Sigmoid colon (tissue), 7 donors: ENCODE results near the gene ADAMTSL1. TPM values are rescaled to one million over a fixed set of nuclear protein-coding genes. Genes with fewer than 3 reads are reported as not detected.
A peak's percentile ranks its signal among the peaks of the same experiment; 100 is the strongest.

Source experiments
- DNase-seq: peaks from one replicate; pipeline ENCODE4 v3.0.0-alpha.2; 2019
- H3K27ac ChIP-seq, 4 donors: fragments of 200-600 bp; sonication (generic); one replicate each; pipeline ENCODE4 v1.5.1; 2016 to 2019; ENCODE audit warnings: mild to moderate bottlenecking in 1 of 4
- H3K27me3 ChIP-seq, 3 donors: fragments of 200-600 bp; sonication (generic); one replicate each; pipeline ENCODE4 v1.5.1; 2019; ENCODE audit warnings: mild to moderate bottlenecking in 1 of 3
- H3K36me3 ChIP-seq, 4 donors: fragments of 200-600 bp; sonication (generic); one replicate each; pipeline ENCODE4 v1.5.1; 2016 to 2019
- H3K4me1 ChIP-seq, 4 donors: fragments of 200-600 bp; sonication (generic); one replicate each; pipeline ENCODE4 v1.5.1; 2017 to 2019
- H3K4me3 ChIP-seq, 4 donors: fragments of 200-600 bp; sonication (generic); one replicate each; pipeline ENCODE4 v1.5.1; 2017 to 2019; ENCODE audit warnings: mild to moderate bottlenecking in 2 of 4, moderate library complexity in 1 of 4
- H3K9me3 ChIP-seq, 4 donors: fragments of 200-600 bp in 3 of 4; sonication (generic) in 3 of 4; one replicate each; pipeline versions ENCODE4 v1.5.1 to v1.6.1; 2013 to 2019
- EP300 ChIP-seq, 4 donors: sonication (generic); formaldehyde crosslinking; IDR thresholded peaks; one replicate each; pipeline ENCODE4 v1.6.1; 2017; ENCODE audit warnings: antibody characterized with exemption in 4 of 4
- POLR2A ChIP-seq, 2 donors: fragments of 450-650 bp; IDR thresholded peaks; one replicate each; pipeline ENCODE4 v1.6.1; 2016; ENCODE audit warnings: antibody characterized with exemption in 2 of 2, mild to moderate bottlenecking in 2 of 2, moderate library complexity in 2 of 2
- POLR2AphosphoS5 ChIP-seq, 4 donors: sonication (generic); formaldehyde crosslinking; IDR thresholded peaks; one replicate each; pipeline ENCODE4 v1.6.1; 2017; ENCODE audit warnings: antibody characterized with exemption in 4 of 4
- WGBS, 2 donors: extraction: QIAGEN DNeasy Blood & Tissue Kit; methylation state at CpG; one replicate each; pipeline ENCODE4 v1.1.7; 2013; 5-methylcytosine and 5-hydroxymethylcytosine counted together
- intact Hi-C: fragments of 100-400 bp; cut with DNase I; formaldehyde crosslinking; loops from one replicate; pipeline ENCODE4 v1.15.1; 2023
- polyA plus RNA-seq, 3 donors: library from polyadenylated mRNA; stranded (reverse); fragments of 200-250 nt; gene quantifications; one replicate each; pipeline ENCODE4 v1.2.3, GENCODE V29; 2013
- total RNA-seq, 4 donors: library from RNA; depleted of rRNA; stranded (reverse); fragments of >200 nt; gene quantifications; one replicate each; pipeline ENCODE4 v1.1.0, GENCODE V29; 2016
- TF ChIP-seq, protein P1 (sequence below), 4 experiments: fragments of 450-650 bp in 3 of 4; fragments of 200-600 bp in 1 of 4; IDR thresholded peaks; one replicate each; pipeline ENCODE4 v1.5.1; 2016 to 2019; ENCODE audit warnings: antibody characterized with exemption in 4 of 4, mild to moderate bottlenecking in 3 of 4, moderate library complexity in 2 of 4
- donor health status: healthy with polysubstance abuse.
- donor health status: Bipolar disorder and iron deficiency.
- donor health status: healthy.

Gene ADAMTSL1
- total and polyA plus RNA-seq, 7 donors, result 1.4 to 13.6 (median 6.5) TPM

DNA sequence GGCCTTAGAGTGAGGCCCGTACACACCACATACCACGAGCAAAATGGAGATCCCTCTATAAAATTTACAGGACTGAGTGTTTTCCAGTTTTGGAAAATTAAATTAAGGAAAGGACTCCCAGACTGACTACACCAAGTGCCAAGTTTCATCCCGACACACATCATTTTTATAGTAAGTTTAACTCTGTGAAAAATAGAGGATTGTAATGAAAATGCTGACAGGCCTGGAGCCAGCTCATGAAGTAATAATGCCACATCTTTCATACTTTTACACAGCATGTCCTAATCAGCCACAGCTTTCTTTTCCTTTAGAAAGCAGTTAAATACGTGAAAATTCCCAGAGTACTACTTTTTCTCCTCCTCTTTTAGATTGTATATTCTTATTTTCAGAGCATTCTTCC lies 389.8 kb downstream of the ADAMTSL1 start:
- DNase-seq, result no peak
- intact Hi-C loops, result loop anchor here (10.0 kb wide), 3 partner anchors 109 to 399 kb away; no protein-coding TSS in a partner anchor
- H3K4me3 ChIP-seq, result no peak overlapping the region
- 73 to 88% methylated on average over 4 of the region's 4 CpGs for WGBS, 2 donors
- peak overlapping the region in 2 of 4 donors; percentile 35 to 65 for H3K27ac ChIP-seq
- no peaks in the 10 kb centered on the region for H3K36me3 ChIP-seq
- H3K9me3 ChIP-seq, result peaks cover 0 to 4% (median 0%) of the 10 kb centered on the region in 4 donors
- TF ChIP-seq, protein P1, sequence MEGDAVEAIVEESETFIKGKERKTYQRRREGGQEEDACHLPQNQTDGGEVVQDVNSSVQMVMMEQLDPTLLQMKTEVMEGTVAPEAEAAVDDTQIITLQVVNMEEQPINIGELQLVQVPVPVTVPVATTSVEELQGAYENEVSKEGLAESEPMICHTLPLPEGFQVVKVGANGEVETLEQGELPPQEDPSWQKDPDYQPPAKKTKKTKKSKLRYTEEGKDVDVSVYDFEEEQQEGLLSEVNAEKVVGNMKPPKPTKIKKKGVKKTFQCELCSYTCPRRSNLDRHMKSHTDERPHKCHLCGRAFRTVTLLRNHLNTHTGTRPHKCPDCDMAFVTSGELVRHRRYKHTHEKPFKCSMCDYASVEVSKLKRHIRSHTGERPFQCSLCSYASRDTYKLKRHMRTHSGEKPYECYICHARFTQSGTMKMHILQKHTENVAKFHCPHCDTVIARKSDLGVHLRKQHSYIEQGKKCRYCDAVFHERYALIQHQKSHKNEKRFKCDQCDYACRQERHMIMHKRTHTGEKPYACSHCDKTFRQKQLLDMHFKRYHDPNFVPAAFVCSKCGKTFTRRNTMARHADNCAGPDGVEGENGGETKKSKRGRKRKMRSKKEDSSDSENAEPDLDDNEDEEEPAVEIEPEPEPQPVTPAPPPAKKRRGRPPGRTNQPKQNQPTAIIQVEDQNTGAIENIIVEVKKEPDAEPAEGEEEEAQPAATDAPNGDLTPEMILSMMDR (IDR thresholded peaks at IDR 0.05), result no peak
- TF ChIP-seq EP300 (IDR thresholded peaks at IDR 0.05) (no peak), POLR2A (IDR thresholded peaks at IDR 0.05) (no peak), POLR2AphosphoS5 (IDR thresholded peaks at IDR 0.05) (no peak)
- H3K27me3 ChIP-seq, result no peaks in the 10 kb centered on the region
- H3K4me1 ChIP-seq, result peaks cover 0 to 18% (median 18%) of the 10 kb centered on the region in 4 donors

DNA sequence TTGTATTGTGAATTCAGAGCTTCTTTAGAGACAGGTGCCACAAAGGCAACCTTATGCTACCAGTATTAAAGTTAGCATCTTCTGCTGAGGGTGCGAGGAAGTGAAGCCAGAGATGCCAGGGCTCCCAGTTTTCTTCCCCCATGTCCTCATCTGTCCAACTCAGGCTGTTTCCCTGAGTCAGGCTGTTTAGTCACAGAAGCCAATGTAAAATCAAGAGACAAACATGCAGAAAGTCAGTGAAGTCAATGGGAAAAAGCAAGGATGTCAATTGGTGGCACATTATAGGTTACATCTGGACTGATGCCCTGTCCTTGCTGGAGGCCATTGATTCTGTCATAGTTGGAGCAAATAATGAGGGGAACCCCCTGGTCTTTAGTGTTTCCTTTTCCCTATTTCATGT lies 390.6 kb downstream of the ADAMTSL1 start:
- 95 to 97% methylated on average over 1 of the region's 1 CpG for WGBS, 2 donors

DNA sequence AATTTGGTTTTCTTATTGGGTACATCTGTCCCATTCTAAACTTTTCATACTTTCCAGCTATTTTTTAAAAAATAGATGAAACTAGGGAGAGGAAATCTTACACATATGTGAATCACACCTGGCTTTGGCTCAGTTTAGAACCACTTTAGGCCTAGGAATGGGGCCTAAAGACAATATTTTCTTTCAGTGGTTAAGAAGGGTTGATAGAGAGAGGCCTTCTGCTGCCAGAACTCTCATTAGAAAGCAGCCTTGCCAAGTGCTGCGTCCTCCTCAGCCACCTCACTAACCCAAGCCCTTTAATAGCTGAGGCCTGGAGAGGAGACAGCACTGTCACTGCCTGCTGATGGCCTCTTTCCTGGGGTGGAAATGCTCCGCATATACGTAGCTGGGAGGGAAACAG lies 391.6 kb downstream of the ADAMTSL1 start:
- Histone ChIP-seq H3K9me3 (peaks cover 0 to 9% (median 4%) of the 10 kb centered on the region in 4 donors), H3K36me3 (no peaks in the 10 kb centered on the region), H3K27me3 (no peaks in the 10 kb centered on the region), H3K4me1 (peaks cover 0 to 18% (median 18%) of the 10 kb centered on the region in 4 donors), H3K27ac (no peak overlapping the region), H3K4me3 (no peak overlapping the region)
- no peak for DNase-seq
- 92 to 93% methylated on average over 3 of the region's 3 CpGs for WGBS, 2 donors
- intact Hi-C loops, result loop anchor here (10.0 kb wide), 3 partner anchors 111 to 401 kb away; no protein-coding TSS in a partner anchor
- no peak for TF ChIP-seq POLR2AphosphoS5 (IDR thresholded peaks at IDR 0.05)
- TF ChIP-seq POLR2A (IDR thresholded peaks at IDR 0.05), result no peak
- TF ChIP-seq EP300 (IDR thresholded peaks at IDR 0.05), result no peak
- TF ChIP-seq, protein P1 (IDR thresholded peaks at IDR 0.05), result no peak

More for the DNA sequence above, 390.6 kb downstream of the ADAMTSL1 start:
- intact Hi-C loops, result loop anchor here (10.0 kb wide), 3 partner anchors 110 to 400 kb away; no protein-coding TSS in a partner anchor
- H3K27me3 ChIP-seq, result no peaks in the 10 kb centered on the region
- peak overlapping the region in 1 of 4 donors; percentile 65 for H3K27ac ChIP-seq
- peaks cover 0 to 5% (median 2%) of the 10 kb centered on the region in 4 donors for H3K9me3 ChIP-seq
- H3K4me1 ChIP-seq, result peaks cover 0 to 18% (median 18%) of the 10 kb centered on the region in 4 donors
- no peaks in the 10 kb centered on the region for H3K36me3 ChIP-seq
- H3K4me3 ChIP-seq, result no peak overlapping the region
- TF ChIP-seq POLR2AphosphoS5 (IDR thresholded peaks at IDR 0.05) (no peak), EP300 (IDR thresholded peaks at IDR 0.05) (no peak), POLR2A (IDR thresholded peaks at IDR 0.05) (no peak)
- TF ChIP-seq, protein P1 (IDR thresholded peaks at IDR 0.05), result no peak
- no peak for DNase-seq

GRCh38 chr9:18866121-18866831 lies 392.3 kb downstream of the ADAMTSL1 start:
- Histone ChIP-seq H3K4me3 (no peak overlapping the region), H3K4me1 (peaks cover 0 to 15% (median 15%) of the 10 kb centered on the region in 4 donors), H3K36me3 (no peaks in the 10 kb centered on the region), H3K27me3 (no peaks in the 10 kb centered on the region), H3K9me3 (peaks cover 0 to 9% (median 4%) of the 10 kb centered on the region in 4 donors), H3K27ac (no peak overlapping the region)
- DNase-seq, result no peak
- WGBS, 2 donors, result 95 to 97% methylated on average over 4 of the region's 4 CpGs
- no peak for TF ChIP-seq EP300 (IDR thresholded peaks at IDR 0.05)
- intact Hi-C loops, result loop anchor here (10.0 kb wide), 3 partner anchors 111 to 401 kb away; no protein-coding TSS in a partner anchor

GRCh38 chr9:18869725-18870124 lies 395.8 kb downstream of the ADAMTSL1 start:
- no peak for DNase-seq
- no peak for TF ChIP-seq POLR2A (IDR thresholded peaks at IDR 0.05)
- no peak for TF ChIP-seq POLR2AphosphoS5 (IDR thresholded peaks at IDR 0.05)
- Histone ChIP-seq H3K27me3 (no peaks in the 10 kb centered on the region), H3K27ac (no peak overlapping the region), H3K4me3 (no peak overlapping the region), H3K9me3 (peaks cover 0 to 12% (median 4%) of the 10 kb centered on the region in 4 donors), H3K4me1 (no peaks in the 10 kb centered on the region), H3K36me3 (no peaks in the 10 kb centered on the region)
- intact Hi-C loops, result loop anchor here (10.0 kb wide), 3 partner anchors 115 to 405 kb away; no protein-coding TSS in a partner anchor
